Left hindlimb (tissue), 1 donor: ENCODE measurements around the gene CDIPT.
A peak's percentile ranks its signal among the peaks of the same experiment; 100 is the strongest.

Source experiments
- DNase-seq: peaks from one replicate; pipeline ENCODE4 v3.0.0-alpha.2; 2018

Gene CDIPT

GRCh38 chr16:29825145-29826044 lies 37.6 kb downstream of the CDIPT start:
- DNase-seq: no peak

DNA sequence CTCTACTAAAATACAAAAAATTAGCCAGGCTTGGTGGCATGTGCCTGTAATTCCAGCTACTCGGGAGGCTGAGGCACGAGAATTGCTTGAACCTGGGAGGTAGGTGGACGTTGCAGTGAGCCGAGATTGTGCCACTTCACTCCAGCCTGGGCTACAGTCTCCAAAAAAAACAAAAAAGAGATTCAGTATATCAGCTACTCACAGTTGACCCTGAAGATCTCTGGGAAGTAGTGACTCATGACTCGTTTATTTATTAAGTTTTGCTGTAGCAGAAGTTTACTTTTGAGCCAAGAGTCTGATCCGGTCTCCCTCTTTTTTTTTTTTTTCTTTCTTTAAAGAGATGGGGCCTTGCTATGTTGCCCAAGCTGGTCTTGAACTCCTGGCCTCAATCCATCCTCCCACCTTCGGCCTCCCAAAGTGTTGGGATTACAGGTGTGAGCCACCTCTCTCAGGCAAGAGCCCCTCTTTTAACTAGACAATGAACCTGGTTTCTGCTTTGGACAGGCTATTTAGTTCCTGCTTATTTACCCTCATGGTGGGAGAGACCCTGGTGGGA lies 38.4 kb downstream of the CDIPT start:
- no peak for DNase-seq

DNA sequence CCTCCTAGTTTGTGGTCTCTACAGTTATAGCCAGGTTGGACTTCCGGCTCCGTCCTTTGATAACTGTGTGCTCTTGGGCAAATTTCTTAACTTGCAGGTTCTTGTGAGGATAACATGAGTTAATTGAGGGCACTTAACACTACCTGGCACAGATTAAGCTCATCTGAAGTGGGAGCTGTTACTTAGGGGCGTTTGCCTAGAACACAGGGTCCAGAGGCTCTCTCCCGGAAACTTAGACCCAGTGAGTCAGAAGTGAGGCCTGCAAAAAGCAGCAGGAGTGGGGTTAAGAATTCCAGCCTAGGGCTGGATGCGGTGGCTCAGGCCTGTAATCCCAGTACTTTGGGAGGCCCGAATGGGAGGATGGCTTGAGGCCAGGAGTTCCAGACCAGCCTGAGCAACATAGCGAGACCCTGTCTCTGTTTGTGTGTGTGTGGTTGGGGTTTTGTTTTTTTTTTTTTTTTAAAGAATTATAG lies 41.3 kb downstream of the CDIPT start:
- no peak for DNase-seq

GRCh38 chr16:29820730-29821642 lies 42.0 kb downstream of the CDIPT start:
- DNase-seq: no peak

GRCh38 chr16:29820271-29820701 lies 42.7 kb downstream of the CDIPT start, which contains the start of gene MVP:
MVP (plus strand) TSS chr16:29820462; CDS start chr16:29830550, 10,088 bp downstream.
- DNase-seq: peak; percentile 74

DNA sequence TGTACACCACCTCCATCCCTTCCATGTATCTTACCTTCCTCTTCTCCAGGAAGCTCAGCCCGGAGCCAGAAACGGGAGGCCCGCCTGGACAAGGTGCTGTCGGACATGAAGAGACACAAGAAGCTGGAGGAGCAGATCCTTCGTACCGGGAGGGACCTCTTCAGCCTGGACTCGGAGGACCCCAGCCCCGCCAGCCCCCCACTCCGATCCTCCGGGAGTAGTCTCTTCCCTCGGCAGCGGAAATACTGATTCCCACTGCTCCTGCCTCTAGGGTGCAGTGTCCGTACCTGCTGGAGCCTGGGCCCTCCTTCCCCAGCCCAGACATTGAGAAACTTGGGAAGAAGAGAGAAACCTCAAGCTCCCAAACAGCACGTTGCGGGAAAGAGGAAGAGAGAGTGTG lies 43.5 kb downstream of the CDIPT start:
- no peak for DNase-seq

DNA sequence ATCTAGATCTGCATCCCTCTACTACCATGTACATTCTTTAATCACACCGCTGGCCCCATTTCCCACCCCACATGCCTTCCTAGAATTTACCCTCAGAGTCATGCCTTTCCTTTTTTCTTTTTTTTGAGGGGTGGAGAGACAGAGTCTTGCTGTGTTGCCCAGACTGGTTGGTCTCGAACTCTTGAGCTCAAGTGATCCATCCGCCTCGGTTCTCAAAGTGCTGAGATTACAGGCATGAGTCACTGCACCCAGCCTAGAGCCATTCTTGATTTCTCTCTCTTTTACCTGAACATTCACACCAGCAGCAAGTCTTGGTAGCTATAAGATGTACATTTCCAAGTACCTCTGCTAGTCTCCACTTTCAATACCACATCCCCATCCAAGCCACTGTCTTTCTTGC lies 44.9 kb downstream of the CDIPT start:
- DNase-seq: no peak

GRCh38 chr16:29816694-29817441 lies 46.2 kb downstream of the CDIPT start:
- peak; percentile 75 for DNase-seq

GRCh38 chr16:29815793-29816693 lies 47.0 kb downstream of the CDIPT start, which contains the start of gene PAGR1:
PAGR1 (plus strand) TSS chr16:29816152; CDS start chr16:29816526, 374 bp downstream.
- DNase-seq: peak; percentile 98

DNA sequence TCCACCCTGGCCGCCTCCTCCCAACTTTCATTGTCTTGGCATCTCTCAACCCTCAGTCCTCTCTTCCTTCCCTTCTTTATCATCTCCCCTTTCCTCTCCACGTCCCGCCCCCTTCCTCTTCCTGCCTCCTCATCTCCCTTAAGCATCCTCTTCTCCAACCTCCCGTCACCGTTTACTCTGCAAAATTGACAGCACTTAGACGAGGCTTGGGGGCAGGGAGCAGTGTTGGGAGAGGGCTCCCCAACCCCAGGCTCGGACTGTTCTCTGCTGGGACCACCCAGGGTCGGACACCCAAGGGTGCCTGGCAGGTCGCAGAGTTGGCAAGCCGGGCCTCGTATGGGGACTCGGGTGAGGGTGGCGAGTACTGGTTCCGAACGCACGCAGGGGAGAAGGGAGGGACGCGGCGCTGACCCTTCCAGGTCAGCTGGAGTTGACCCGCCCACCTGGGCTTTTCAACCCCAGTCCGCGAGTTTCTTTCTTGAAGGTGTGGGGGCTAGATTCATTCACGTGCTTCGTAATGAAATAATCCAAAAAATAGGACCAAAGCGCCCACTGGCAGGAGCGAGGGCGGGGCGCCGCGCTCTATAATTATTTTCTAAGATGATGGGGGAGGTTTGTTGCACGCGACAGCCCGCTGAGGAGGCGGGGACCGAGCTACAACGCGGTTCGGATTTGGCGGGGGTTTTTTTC lies 47.8 kb downstream of the CDIPT start:
- DNase-seq: peak; percentile 59

DNA sequence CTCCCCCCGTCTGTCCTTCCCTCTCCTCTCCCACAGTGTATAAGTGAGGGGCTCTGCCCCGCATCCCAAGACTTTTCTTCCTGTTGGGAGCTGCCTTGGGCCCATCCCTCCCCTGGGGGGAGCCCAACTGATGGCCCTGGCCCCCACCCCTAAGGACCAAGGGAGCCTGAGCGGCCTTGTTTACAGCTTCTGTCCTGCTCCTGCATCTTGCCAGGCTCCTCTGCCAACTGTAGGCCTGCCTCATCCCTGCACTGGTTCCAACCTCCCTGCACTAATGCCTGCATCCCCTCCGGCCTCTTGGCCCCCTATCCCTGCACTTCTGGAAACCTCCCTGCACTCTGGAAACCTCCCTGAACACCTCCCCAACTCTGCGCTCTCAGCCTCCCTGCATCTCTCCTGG lies 48.4 kb downstream of the CDIPT start:
- DNase-seq: peak; percentile 43

- no peak for DNase-seq
Measured at GRCh38 chr16:29813644-29814562, 49.1 kb downstream of the CDIPT start.

DNA sequence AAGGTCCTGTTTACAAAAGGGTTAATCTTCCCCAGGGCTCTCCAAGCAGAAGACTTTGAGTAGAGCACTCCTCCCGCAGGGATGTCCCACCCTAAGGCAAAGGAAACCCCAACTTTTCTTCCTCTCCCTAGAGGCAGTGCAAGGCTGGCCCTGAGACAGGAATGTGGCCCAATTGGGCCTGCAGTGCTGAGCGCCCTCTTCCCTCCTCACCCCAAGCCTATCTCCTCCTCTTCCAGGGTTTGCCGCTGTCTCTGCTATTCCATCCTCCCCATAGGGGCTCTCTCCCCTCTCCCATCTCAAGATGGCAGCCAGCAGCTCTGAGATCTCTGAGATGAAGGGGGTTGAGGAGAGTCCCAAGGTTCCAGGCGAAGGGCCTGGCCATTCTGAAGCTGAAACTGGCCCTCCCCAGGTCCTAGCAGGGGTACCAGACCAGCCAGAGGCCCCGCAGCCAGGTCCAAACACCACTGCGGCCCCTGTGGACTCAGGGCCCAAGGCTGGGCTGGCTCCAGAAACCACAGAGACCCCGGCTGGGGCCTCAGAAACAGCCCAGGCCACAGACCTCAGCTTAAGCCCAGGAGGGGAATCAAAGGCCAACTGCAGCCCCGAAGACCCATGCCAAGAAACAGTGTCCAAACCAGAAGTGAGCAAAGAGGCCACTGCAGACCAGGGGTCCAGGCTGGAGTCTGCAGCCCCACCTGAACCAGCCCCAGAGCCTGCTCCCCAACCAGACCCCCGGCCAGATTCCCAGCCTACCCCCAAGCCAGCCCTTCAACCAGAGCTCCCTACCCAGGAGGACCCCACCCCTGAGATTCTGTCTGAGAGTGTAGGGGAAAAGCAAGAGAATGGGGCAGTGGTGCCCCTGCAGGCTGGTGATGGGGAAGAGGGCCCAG lies 50.0 kb downstream of the CDIPT start:
- no peak for DNase-seq

DNA sequence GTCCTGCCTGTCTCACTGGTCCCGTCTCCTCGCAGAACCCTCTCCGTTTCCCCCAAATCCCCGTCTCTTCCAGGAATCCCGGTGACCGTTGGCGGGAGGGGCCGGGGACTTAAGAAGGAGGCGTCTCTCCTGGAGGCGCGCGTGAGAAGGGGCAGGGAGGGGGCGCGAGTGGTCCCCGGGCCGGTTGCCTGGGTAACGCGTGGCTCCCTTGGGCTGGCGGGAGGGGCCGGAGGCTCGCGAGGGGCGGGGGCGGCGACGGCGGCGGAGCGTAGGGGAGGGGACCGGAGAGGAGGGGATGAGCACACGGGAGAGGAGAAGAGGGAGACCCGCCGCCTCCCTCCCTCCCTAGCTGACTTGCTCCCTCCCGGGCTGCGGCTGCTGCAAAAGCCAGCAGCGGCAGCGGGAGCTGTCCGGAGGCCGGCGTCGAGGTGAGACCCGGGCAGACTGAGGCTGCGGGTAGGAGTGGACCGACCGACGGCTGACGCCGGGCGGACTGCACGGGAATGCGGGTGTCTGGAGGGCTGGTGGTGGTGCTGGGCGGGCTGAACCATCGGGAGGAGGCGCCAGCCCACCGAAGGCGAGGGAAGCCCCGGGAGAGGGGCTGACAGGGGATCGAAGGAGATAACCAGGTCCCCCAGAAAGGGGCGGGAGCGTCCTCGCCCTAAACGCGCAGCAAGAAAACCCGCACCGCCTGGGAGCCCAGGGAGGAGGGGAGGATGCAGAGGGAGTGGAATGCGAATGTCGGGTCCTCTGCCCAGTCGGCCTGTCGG lies 50.9 kb downstream of the CDIPT start, which contains the start of gene PRRT2:
Gene PRRT2 (plus strand): TSS at position 298 of the 770 bp plus-strand sequence. CDS start 862 bp downstream, outside the sequence.
- DNase-seq: peak; percentile 93

DNA sequence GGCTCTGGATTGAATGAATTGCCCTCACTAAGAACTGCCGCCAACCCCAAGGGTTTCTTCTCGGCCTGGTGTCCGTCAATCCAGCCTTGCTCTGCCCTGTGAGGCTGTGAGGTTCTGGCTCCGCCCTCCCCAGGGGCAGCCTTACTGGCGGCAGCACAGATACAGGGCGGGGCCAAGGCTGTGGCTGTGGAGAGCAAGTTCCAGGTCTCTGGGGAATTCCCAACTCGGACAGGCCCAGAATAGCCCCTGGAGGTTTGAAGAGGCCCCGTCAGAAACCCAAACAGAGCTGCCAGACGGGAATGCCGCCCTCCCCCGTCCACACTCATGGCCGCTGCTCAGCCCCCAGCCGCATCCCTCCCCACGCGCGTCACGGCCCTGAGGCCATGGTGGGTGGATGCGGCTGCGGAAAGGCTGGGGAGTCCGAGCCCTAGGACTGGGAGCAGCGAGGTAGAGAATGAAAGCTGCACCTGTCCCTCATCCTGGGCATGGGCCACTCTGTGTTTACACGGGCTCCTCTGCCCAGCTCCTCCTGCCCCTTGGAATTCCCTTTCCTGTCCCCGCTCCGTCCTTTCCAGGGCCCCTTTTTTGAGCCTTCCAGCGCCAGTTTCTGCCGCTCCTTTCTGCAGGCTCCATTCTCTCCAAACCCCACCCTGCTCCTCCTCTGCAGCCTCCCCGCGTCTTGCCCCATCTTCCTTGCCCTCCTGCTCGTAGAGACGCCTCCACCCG lies 51.7 kb downstream of the CDIPT start:
- peak; percentile 93 for DNase-seq

DNA sequence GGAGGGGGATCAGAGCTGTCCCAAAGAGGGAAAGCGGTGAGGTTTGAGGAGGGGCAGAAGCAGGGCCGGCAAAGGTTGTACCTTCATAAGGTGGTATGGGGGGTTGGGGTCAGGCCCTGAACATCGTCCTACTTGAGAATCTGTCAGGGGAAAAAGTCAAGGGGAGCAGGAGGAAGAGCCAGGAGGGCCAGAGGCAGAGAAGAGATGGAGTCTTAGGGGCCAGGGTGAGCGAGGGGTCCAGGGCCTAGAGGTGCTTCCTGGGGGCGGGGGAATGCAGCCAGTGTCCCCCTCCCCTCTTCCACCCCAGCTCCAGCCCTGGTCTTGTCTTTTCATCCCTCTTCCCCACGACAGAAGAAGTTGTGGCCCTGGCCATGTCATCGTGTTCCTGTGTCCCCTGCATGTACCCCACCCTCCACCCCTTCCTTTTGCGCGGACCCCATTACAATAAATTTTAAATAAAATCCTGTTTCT lies 52.3 kb downstream of the CDIPT start:
- peak; percentile 37 for DNase-seq
